Measurements from ENCODE around the gene TMEM184A.

TMEM184A gene

DNA sequence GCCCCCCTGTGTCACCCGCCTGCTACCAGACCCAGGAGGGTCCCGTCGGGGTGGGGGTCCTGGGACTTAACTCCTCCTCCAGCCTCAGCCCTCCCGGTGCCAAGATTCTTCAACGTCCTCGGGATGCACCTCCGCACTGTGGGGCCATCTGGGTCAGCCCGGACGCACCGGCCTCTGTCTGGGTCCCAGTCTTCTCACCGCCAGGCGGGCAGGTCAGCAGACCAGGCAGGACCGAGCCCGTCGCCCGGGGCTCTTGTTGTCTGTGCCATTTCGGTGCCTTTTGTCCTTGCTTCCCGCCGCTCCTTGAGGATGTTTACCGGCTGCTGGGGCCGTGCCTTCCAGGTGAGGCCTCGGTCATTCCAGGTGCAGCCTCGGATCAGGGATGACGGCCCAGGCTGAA is 46.0 kb upstream of the TMEM184A start:
- TF ChIP-seq TEAD4 (IDR thresholded peaks at IDR 0.05) (no peak), EP300 (IDR thresholded peaks at IDR 0.05; ENCODE audit: borderline replicate concordance) (no peak), EGR1 (IDR thresholded peaks at IDR 0.05) (no peak), CEBPB (IDR thresholded peaks at IDR 0.05) (no peak), TCF12 (IDR thresholded peaks at IDR 0.05; ENCODE audit: low read depth) (no peak), YY1 (IDR thresholded peaks at IDR 0.05; ENCODE audit: low read depth) (no peak), RAD21 (IDR thresholded peaks at IDR 0.05; ENCODE audit: low read depth) (no peak)
- TF ChIP-seq, protein P1, sequence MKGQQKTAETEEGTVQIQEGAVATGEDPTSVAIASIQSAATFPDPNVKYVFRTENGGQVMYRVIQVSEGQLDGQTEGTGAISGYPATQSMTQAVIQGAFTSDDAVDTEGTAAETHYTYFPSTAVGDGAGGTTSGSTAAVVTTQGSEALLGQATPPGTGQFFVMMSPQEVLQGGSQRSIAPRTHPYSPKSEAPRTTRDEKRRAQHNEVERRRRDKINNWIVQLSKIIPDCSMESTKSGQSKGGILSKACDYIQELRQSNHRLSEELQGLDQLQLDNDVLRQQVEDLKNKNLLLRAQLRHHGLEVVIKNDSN (IDR thresholded peaks at IDR 0.05) = no peak
- TF ChIP-seq, protein P2, sequence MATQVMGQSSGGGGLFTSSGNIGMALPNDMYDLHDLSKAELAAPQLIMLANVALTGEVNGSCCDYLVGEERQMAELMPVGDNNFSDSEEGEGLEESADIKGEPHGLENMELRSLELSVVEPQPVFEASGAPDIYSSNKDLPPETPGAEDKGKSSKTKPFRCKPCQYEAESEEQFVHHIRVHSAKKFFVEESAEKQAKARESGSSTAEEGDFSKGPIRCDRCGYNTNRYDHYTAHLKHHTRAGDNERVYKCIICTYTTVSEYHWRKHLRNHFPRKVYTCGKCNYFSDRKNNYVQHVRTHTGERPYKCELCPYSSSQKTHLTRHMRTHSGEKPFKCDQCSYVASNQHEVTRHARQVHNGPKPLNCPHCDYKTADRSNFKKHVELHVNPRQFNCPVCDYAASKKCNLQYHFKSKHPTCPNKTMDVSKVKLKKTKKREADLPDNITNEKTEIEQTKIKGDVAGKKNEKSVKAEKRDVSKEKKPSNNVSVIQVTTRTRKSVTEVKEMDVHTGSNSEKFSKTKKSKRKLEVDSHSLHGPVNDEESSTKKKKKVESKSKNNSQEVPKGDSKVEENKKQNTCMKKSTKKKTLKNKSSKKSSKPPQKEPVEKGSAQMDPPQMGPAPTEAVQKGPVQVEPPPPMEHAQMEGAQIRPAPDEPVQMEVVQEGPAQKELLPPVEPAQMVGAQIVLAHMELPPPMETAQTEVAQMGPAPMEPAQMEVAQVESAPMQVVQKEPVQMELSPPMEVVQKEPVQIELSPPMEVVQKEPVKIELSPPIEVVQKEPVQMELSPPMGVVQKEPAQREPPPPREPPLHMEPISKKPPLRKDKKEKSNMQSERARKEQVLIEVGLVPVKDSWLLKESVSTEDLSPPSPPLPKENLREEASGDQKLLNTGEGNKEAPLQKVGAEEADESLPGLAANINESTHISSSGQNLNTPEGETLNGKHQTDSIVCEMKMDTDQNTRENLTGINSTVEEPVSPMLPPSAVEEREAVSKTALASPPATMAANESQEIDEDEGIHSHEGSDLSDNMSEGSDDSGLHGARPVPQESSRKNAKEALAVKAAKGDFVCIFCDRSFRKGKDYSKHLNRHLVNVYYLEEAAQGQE (IDR thresholded peaks at IDR 0.05; ENCODE audit: low read depth) = no peak
- TF ChIP-seq, protein P3, sequence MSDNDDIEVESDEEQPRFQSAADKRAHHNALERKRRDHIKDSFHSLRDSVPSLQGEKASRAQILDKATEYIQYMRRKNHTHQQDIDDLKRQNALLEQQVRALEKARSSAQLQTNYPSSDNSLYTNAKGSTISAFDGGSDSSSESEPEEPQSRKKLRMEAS (IDR thresholded peaks at IDR 0.05) = no peak

DNA sequence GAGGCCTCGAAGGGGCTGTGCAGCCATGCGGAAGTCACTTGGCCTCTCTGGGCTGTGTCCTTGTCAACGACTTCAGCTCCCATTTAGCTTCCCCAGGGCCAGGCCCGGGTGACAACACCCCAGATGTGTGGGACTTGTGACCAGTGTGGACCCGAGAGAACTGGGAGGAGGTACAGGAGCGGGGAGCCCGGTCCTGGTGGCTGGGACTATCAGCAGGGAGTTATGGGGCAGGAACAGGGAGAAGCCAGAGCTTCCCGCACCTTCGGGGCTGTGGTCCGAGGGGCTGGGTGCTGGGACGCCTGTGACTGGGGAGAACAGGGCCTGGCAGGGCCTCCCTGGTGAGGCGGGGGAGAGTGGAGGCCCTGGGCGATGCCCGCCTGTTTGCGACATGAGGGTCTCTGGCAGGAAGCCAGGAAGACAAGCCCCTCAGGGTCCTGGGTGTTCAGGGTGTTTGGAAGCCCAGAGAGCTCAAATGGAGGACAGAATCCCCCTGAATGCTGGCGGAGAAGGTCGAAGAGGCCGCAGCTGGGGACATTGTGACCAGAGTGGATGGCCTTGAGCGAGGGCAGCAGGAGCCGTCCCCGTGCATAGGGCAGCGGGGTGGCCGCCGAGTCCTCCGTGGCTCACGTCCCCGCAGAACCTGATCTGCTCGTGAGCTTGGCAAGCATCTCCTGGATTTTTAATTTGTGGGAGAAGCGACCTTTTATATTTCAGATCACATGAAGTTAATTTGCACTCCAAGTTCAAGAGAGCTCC is 43.8 kb upstream of the TMEM184A start:
- TF ChIP-seq RAD21 (IDR thresholded peaks at IDR 0.05; ENCODE audit: low read depth) = no peak
- no peak for TF ChIP-seq EP300 (IDR thresholded peaks at IDR 0.05; ENCODE audit: borderline replicate concordance)
- no peak for TF ChIP-seq ZBTB7A (IDR thresholded peaks at IDR 0.05; ENCODE audit: low read depth)
- TF ChIP-seq TEAD4 (IDR thresholded peaks at IDR 0.05) = no peak
- no peak for TF ChIP-seq TAF1 (IDR thresholded peaks at IDR 0.05; ENCODE audit: low read depth)
- TF ChIP-seq, protein P2 (IDR thresholded peaks at IDR 0.05; ENCODE audit: low read depth) = no peak
- no peak for TF ChIP-seq CREB1 (IDR thresholded peaks at IDR 0.05; ENCODE audit: low read depth)
- TF ChIP-seq FOXM1 (IDR thresholded peaks at IDR 0.05; ENCODE audit: borderline replicate concordance, low read depth) = no peak
- TF ChIP-seq YY1 (IDR thresholded peaks at IDR 0.05; ENCODE audit: low read depth) = no peak

DNA sequence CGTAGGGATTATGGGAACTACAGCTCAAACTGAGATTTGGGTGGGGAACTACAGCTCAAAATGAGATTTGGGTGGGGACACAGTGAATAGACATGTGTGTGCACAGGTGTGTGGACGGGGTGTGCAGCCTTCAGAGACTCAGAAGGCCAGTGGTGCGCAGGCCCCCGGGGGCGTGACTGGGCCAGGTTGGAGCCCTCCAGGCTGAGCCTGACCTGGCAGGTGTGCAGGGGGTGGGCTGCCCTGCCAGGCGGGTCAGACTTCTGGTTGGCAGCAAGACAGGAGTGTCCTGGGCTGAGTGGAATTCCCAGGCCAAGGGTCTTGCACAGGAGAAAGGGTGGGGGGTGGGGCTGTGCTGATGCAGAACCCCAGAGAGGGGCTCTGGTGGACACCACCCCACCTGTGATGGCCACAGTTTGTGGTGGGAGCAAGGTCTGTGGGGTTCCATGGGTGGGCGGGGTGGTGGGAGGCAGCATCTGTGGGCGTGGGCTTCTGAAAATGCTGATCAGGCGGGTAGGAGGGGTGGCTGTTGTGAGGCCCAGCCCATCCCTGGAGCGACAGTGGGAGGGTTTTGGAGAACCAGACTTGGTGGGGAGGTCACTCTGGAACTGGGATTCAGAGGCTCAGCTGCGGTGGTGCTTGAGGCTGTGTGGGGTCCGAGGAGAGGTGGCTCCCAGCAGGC is 43.1 kb upstream of the TMEM184A start:
- TF ChIP-seq TAF1 (IDR thresholded peaks at IDR 0.05; ENCODE audit: low read depth) (no peak), TEAD4 (IDR thresholded peaks at IDR 0.05) (no peak), EP300 (IDR thresholded peaks at IDR 0.05; ENCODE audit: borderline replicate concordance) (no peak), TCF12 (IDR thresholded peaks at IDR 0.05; ENCODE audit: low read depth) (no peak), FOXM1 (IDR thresholded peaks at IDR 0.05; ENCODE audit: borderline replicate concordance, low read depth) (no peak), CEBPB (IDR thresholded peaks at IDR 0.05) (no peak), EGR1 (IDR thresholded peaks at IDR 0.05) (no peak)
- TF ChIP-seq, protein P2 (IDR thresholded peaks at IDR 0.05; ENCODE audit: low read depth) = no peak

DNA sequence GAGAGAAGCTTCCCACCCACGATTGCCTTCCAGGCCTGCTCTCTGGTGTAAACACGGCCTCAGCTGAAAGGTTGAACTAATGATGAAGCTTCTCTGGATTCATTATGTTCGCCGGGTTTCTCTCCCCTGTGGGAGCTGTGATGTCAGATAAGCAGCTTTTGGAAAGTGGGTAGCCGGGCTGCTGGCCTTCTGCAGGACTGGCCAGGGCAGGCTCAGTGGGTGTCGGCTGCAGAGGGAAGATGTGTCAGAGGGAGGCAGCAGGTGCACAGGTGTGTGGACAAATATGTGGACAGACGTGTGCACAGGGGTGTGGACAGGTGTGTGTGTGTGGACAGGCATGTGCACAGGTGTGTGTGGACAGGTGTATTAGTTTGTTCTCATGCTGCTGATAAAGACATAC is 42.3 kb upstream of the TMEM184A start:
- no peak for TF ChIP-seq CREB1 (IDR thresholded peaks at IDR 0.05; ENCODE audit: low read depth)
- TF ChIP-seq YY1 (IDR thresholded peaks at IDR 0.05; ENCODE audit: low read depth) = no peak
- TF ChIP-seq NFIC (IDR thresholded peaks at IDR 0.05) = no peak
- TF ChIP-seq, protein P3 (IDR thresholded peaks at IDR 0.05) = no peak
- no peak for TF ChIP-seq EGR1 (IDR thresholded peaks at IDR 0.05)
- TF ChIP-seq, protein P2 (IDR thresholded peaks at IDR 0.05; ENCODE audit: low read depth) = no peak
- TF ChIP-seq TCF12 (IDR thresholded peaks at IDR 0.05; ENCODE audit: low read depth) = no peak
- TF ChIP-seq ZBTB7A (IDR thresholded peaks at IDR 0.05; ENCODE audit: low read depth) = no peak
- TF ChIP-seq TAF1 (IDR thresholded peaks at IDR 0.05; ENCODE audit: low read depth) = no peak
- TF ChIP-seq FOXM1 (IDR thresholded peaks at IDR 0.05; ENCODE audit: borderline replicate concordance, low read depth) = no peak
- TF ChIP-seq, protein P1 (IDR thresholded peaks at IDR 0.05) = no peak
- TF ChIP-seq TEAD4 (IDR thresholded peaks at IDR 0.05) = no peak
- no peak for TF ChIP-seq EP300 (IDR thresholded peaks at IDR 0.05; ENCODE audit: borderline replicate concordance)

Data from Ishikawa (cell line).